MM.1S (cell line): ENCODE measurements around the gene RUVBL2.
"Not testable (repeated sequence)": the region's sequence is repeated elsewhere in the genome, so short reads cannot be mapped to it uniquely, and the experiment has no call there.

Source experiments
- DNase-seq: peaks from one replicate; pipeline ENCODE4 v3.0.0-alpha.2; 2015
- H2AFZ ChIP-seq: fragments of 300-600 bp; sonication (generic); 2 replicates; pipeline ENCODE4 v1.6.0; 2016; ENCODE audit warnings: antibody characterized with exemption, low read length
- H3F3A ChIP-seq: fragments of 300-600 bp; sonication (generic); 2 replicates; pipeline ENCODE4 v1.6.1; 2016; ENCODE audit warnings: mild to moderate bottlenecking, antibody characterized with exemption, low read length, moderate library complexity, mixed read lengths; ENCODE audit not compliant: insufficient read depth
- H3K27ac ChIP-seq: fragments of 300-600 bp; sonication (generic); 2 replicates; pipeline ENCODE4 v1.5.1; 2016; ENCODE audit warnings: mild to moderate bottlenecking, low read length
- H3K27me3 ChIP-seq: fragments of 300-600 bp; sonication (generic); replicated peaks from 2 replicates; pipeline ENCODE4 v1.6.0; 2016; ENCODE audit warnings: low read length; ENCODE audit not compliant: insufficient read depth
- H3K36me3 ChIP-seq: fragments of 300-600 bp; sonication (generic); replicated peaks from 2 replicates; pipeline ENCODE4 v1.6.1; 2016; ENCODE audit warnings: mild to moderate bottlenecking, low read length, mixed read lengths; ENCODE audit not compliant: insufficient read depth
- H3K4me1 ChIP-seq: fragments of 300-600 bp; sonication (generic); 2 replicates; pipeline ENCODE4 v1.6.1; 2016; ENCODE audit warnings: low read length, mixed read lengths
- H3K4me2 ChIP-seq: fragments of 300-600 bp; sonication (generic); 2 replicates; pipeline ENCODE4 v1.6.0; 2016; ENCODE audit warnings: low read depth, low read length
- H3K4me3 ChIP-seq: fragments of 300-600 bp; sonication (generic); 2 replicates; pipeline ENCODE4 v1.5.1; 2016; ENCODE audit warnings: low read length, mixed read lengths
- H3K79me2 ChIP-seq: fragments of 300-600 bp; sonication (generic); 2 replicates; pipeline ENCODE4 v1.6.1; 2016; ENCODE audit warnings: mixed run types, low read length, mixed read lengths
- H3K9ac ChIP-seq: fragments of 300-600 bp; sonication (generic); 2 replicates; pipeline ENCODE4 v1.6.1; 2016; ENCODE audit warnings: low read length, mixed read lengths
- H3K9me2 ChIP-seq: fragments of 300-600 bp; sonication (generic); replicated peaks from 2 replicates; pipeline ENCODE4 v1.6.1; 2016; ENCODE audit warnings: mild to moderate bottlenecking, low read length, mixed read lengths; ENCODE audit not compliant: insufficient read depth
- H3K9me3 ChIP-seq: fragments of 300-600 bp; sonication (generic); replicated peaks from 2 replicates; pipeline ENCODE4 v1.6.1; 2016; ENCODE audit warnings: mild to moderate bottlenecking, low read length, mixed read lengths; ENCODE audit not compliant: insufficient read depth
- H4K20me1 ChIP-seq: fragments of 300-600 bp; sonication (generic); 2 replicates; pipeline ENCODE4 v1.6.1; 2016; ENCODE audit warnings: mild to moderate bottlenecking, low read length, moderate library complexity, mixed read lengths; ENCODE audit not compliant: insufficient read depth
- CTCF ChIP-seq: fragments of 300-600 bp; sonication (generic); IDR thresholded peaks from 2 replicates; pipeline ENCODE4 v1.5.1; 2016; ENCODE audit warnings: antibody characterized with exemption, low read length, mixed read lengths
- EZH2phosphoT487 ChIP-seq: fragments of 300-600 bp; sonication (generic); IDR thresholded peaks from 2 replicates; pipeline ENCODE4 v1.6.1; 2018; ENCODE audit warnings: antibody characterized with exemption, low read length

RUVBL2 gene

GRCh38 chr19:49043548-49043947, 49.9 kb downstream of the RUVBL2 start, which contains the start of gene CGB5:
Gene CGB5 (plus strand): TSS chr19:49043848. CDS start chr19:49044210, 362 bp downstream.
- H3K4me2 ChIP-seq, H2AFZ ChIP-seq, H3K9ac ChIP-seq, H3K4me3 ChIP-seq, H3K27ac ChIP-seq, H3K9me3 ChIP-seq, H3K36me3 ChIP-seq, DNase-seq, H3K4me1 ChIP-seq, H3F3A ChIP-seq, H3K79me2 ChIP-seq, H3K9me2 ChIP-seq, H4K20me1 ChIP-seq: not testable (repeated sequence)
- H3K27me3 ChIP-seq: peaks cover 27% of the 10 kb centered on the region

- not testable (repeated sequence) for H2AFZ ChIP-seq, H3F3A ChIP-seq, H3K4me3 ChIP-seq, DNase-seq, H3K9ac ChIP-seq, H3K4me2 ChIP-seq, H3K9me3 ChIP-seq, H3K36me3 ChIP-seq, H3K9me2 ChIP-seq, H3K4me1 ChIP-seq, H3K79me2 ChIP-seq, H4K20me1 ChIP-seq, H3K27ac ChIP-seq
- H3K27me3 ChIP-seq: peaks cover 25% of the 10 kb centered on the region
Observed at GRCh38 chr19:49049011-49049410, 55.3 kb downstream of the RUVBL2 start, which contains the start of gene CGB8. Gene CGB8 (minus strand): TSS chr19:49049111. CDS start chr19:49048739, 372 bp downstream.

GRCh38 chr19:49049834-49050233, 56.1 kb downstream of the RUVBL2 start:
- H3K4me3 ChIP-seq, H3K79me2 ChIP-seq, H3K9me3 ChIP-seq, H3K27ac ChIP-seq, H4K20me1 ChIP-seq, H3K36me3 ChIP-seq, H3K9ac ChIP-seq, H3K4me2 ChIP-seq, H3K9me2 ChIP-seq, DNase-seq, H3F3A ChIP-seq, H2AFZ ChIP-seq, H3K4me1 ChIP-seq: not testable (repeated sequence)
- peaks cover 25% of the 10 kb centered on the region for H3K27me3 ChIP-seq

- H3K79me2 ChIP-seq, H3K9ac ChIP-seq, DNase-seq, H3K36me3 ChIP-seq, H3K4me2 ChIP-seq, H3F3A ChIP-seq, H3K4me1 ChIP-seq, H3K9me2 ChIP-seq, H3K9me3 ChIP-seq, H3K27ac ChIP-seq, H4K20me1 ChIP-seq, H3K4me3 ChIP-seq, H2AFZ ChIP-seq: not testable (repeated sequence)
- peaks cover 32% of the 10 kb centered on the region for H3K27me3 ChIP-seq
Observed at GRCh38 chr19:49050376-49051033, 56.8 kb downstream of the RUVBL2 start.

- Histone ChIP-seq H3K9me2 (no peaks in the 10 kb centered on the region), H3K4me3 (peak overlapping the region; percentile 57), H3K9me3 (no peaks in the 10 kb centered on the region), H3K4me2 (peak overlapping the region; percentile 94), H3K36me3 (no peaks in the 10 kb centered on the region), H3K4me1 (peaks cover 9% of the 10 kb centered on the region), H3K27me3 (peaks cover 64% of the 10 kb centered on the region), H3K79me2 (no peaks in the 10 kb centered on the region), H2AFZ (peak overlapping the region; percentile 67), H3F3A (no peaks in the 10 kb centered on the region), H3K27ac (no peak overlapping the region), H3K9ac (no peak overlapping the region; the same call in 1 of the 2 replicates), H4K20me1 (no peaks in the 10 kb centered on the region)
- peak; percentile 11 for TF ChIP-seq CTCF
- no peak for TF ChIP-seq EZH2phosphoT487
- peak; percentile 41 for DNase-seq
Observed at GRCh38 chr19:49056101-49056901, 62.6 kb downstream of the RUVBL2 start.

- Histone ChIP-seq H3K27me3 (peaks cover 72% of the 10 kb centered on the region), H3K4me1 (peaks cover 14% of the 10 kb centered on the region), H3K4me3 (peak overlapping the region; percentile 57), H3K4me2 (peak overlapping the region; percentile 94)
- not testable (repeated sequence) for H3K9me2 ChIP-seq, DNase-seq, H3K9me3 ChIP-seq, H4K20me1 ChIP-seq, H3K36me3 ChIP-seq, H3F3A ChIP-seq, H3K27ac ChIP-seq, H3K9ac ChIP-seq, H3K79me2 ChIP-seq, H2AFZ ChIP-seq
Observed at GRCh38 chr19:49056902-49057596, 63.4 kb downstream of the RUVBL2 start.
